SK-N-SH treated with all-trans-retinoic acid at 6 μM for 48 hours (cell line): ENCODE measurements around the gene CTBP1.

Source experiments
- ATAC-seq: fragments of 200-7000 bp; cut with Tn5 transposase; 3 replicates; pipeline ENCODE4 v1.9.1; 2020; ENCODE audit warnings: mild to moderate bottlenecking, moderate library complexity
- ARNTL ChIP-seq: fragments of 450-650 bp; formaldehyde crosslinking; IDR thresholded peaks from 2 replicates; pipeline ENCODE4 v1.5.0; 2020; ENCODE audit warnings: low read depth, mild to moderate bottlenecking, moderate library complexity, borderline replicate concordance
- BACH2 ChIP-seq: fragments of 250-450 bp; sonication (Bioruptor Pico); IDR thresholded peaks from 2 replicates; pipeline ENCODE4 v1.9.0; 2021; ENCODE audit warnings: mild to moderate bottlenecking, borderline replicate concordance
- CREB5 ChIP-seq: fragments of 250-450 bp; sonication (Bioruptor Pico); IDR thresholded peaks from 2 replicates; pipeline ENCODE4 v1.5.1; 2020; ENCODE audit warnings: low read depth, mild to moderate bottlenecking, moderate library complexity
- CSDC2 ChIP-seq: fragments of 250-450 bp; sonication (Bioruptor Pico); IDR thresholded peaks from 2 replicates; pipeline ENCODE4 v1.5.0; 2020; ENCODE audit warnings: mild to moderate bottlenecking, moderate library complexity
- ESRRG ChIP-seq: fragments of 250-450 bp; sonication (Bioruptor Pico); IDR thresholded peaks from 2 replicates; pipeline ENCODE4 v1.6.1; 2021; ENCODE audit warnings: mild to moderate bottlenecking
- GLIS3 ChIP-seq: fragments of 250-450 bp; sonication (Bioruptor Pico); IDR thresholded peaks from 2 replicates; pipeline ENCODE4 v1.5.0; 2020; ENCODE audit warnings: mild to moderate bottlenecking, moderate library complexity
- ISL1 ChIP-seq: fragments of 250-450 bp; sonication (Bioruptor Pico); IDR thresholded peaks from 2 replicates; pipeline ENCODE4 v2.1.2; 2022; ENCODE audit warnings: mild to moderate bottlenecking, moderate library complexity
- OSR1 ChIP-seq: fragments of 250-450 bp; sonication (Bioruptor Pico); IDR thresholded peaks from 2 replicates; pipeline ENCODE4 v1.8.0; 2022; ENCODE audit warnings: moderate library complexity, mild to moderate bottlenecking, inconsistent platforms
- PPARA ChIP-seq: fragments of 250-450 bp; sonication (Bioruptor Pico); IDR thresholded peaks from 2 replicates; pipeline ENCODE4 v1.5.0; 2020; ENCODE audit warnings: mild to moderate bottlenecking, borderline replicate concordance
- RARB ChIP-seq: fragments of 250-450 bp; sonication (Bioruptor Pico); IDR thresholded peaks from 2 replicates; pipeline ENCODE4 v1.8.0; 2021; ENCODE audit warnings: mild to moderate bottlenecking, moderate library complexity
- SNAI2 ChIP-seq: fragments of 250-450 bp; sonication (Bioruptor Pico); IDR thresholded peaks from 2 replicates; pipeline ENCODE4 v1.5.0; 2020; ENCODE audit warnings: mild to moderate bottlenecking, moderate library complexity
- TCF4 ChIP-seq: fragments of 250-450 bp; sonication (Bioruptor Pico); IDR thresholded peaks from 2 replicates; pipeline ENCODE4 v1.8.0; 2021; ENCODE audit warnings: mild to moderate bottlenecking, moderate library complexity, borderline replicate concordance
- ZC3H10 ChIP-seq: fragments of 250-450 bp; sonication (Bioruptor Pico); IDR thresholded peaks from 2 replicates; pipeline ENCODE4 v1.5.1; 2021; ENCODE audit warnings: mild to moderate bottlenecking, moderate library complexity
- ZFP3 ChIP-seq: fragments of 250-450 bp; sonication (Bioruptor Pico); IDR thresholded peaks from 2 replicates; pipeline ENCODE4 v1.5.0; 2020; ENCODE audit warnings: mild to moderate bottlenecking, moderate library complexity
- ZNF565 ChIP-seq: fragments of 450-650 bp; formaldehyde crosslinking; conservative IDR thresholded peaks from 2 replicates; pipeline ENCODE4 v1.5.0; 2020; ENCODE audit warnings: low read depth, mild to moderate bottlenecking, moderate library complexity
- ZNF70 ChIP-seq: fragments of 450-650 bp; formaldehyde crosslinking; IDR thresholded peaks from 2 replicates; pipeline ENCODE4 v1.5.0; 2020; ENCODE audit warnings: mild to moderate bottlenecking, moderate library complexity
- ZNF8 ChIP-seq: fragments of 450-650 bp; formaldehyde crosslinking; IDR thresholded peaks from 2 replicates; pipeline ENCODE4 v1.5.0; 2020; ENCODE audit warnings: mild to moderate bottlenecking, moderate library complexity
- TF ChIP-seq, protein P1 (sequence below): fragments of 250-450 bp; sonication (Bioruptor Pico); IDR thresholded peaks from 2 replicates; pipeline ENCODE4 v1.5.1; 2021; ENCODE audit warnings: mild to moderate bottlenecking, moderate library complexity
- TF ChIP-seq, protein P2 (sequence below): fragments of 250-450 bp; sonication (Bioruptor Pico); IDR thresholded peaks from 2 replicates; pipeline ENCODE4 v1.8.0; 2021; ENCODE audit warnings: low read depth, mild to moderate bottlenecking, moderate library complexity, borderline replicate concordance
- TF ChIP-seq, protein P3 (sequence below): fragments of 250-450 bp; sonication (Bioruptor Pico); IDR thresholded peaks from 2 replicates; pipeline ENCODE4 v1.8.0; 2020; ENCODE audit warnings: mild to moderate bottlenecking, moderate library complexity, borderline replicate concordance
- TF ChIP-seq, protein P4 (sequence below): fragments of 250-450 bp; sonication (Bioruptor Pico); IDR thresholded peaks from 2 replicates; pipeline ENCODE4 v1.5.0; 2020; ENCODE audit warnings: mild to moderate bottlenecking, moderate library complexity

CTBP1 gene

DNA sequence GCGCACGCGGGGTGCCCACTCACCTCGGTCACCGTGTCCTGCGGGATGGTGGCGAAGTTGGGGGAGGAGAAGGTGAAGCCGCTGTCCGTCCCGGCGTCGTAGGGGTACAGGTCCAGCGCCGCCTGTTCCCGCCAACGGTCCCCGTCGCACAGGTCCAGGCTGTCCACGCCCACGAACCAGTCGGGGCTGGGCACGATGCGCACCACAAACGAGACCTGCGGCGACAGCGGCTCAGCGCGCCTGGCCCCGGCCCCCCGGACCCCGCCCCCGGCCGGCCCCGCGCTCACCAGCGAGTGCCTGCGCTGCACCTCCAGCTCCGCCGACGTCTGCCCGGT, 78.0 kb downstream of the CTBP1 start:
- no peak for ATAC-seq
- TF ChIP-seq, protein P1, sequence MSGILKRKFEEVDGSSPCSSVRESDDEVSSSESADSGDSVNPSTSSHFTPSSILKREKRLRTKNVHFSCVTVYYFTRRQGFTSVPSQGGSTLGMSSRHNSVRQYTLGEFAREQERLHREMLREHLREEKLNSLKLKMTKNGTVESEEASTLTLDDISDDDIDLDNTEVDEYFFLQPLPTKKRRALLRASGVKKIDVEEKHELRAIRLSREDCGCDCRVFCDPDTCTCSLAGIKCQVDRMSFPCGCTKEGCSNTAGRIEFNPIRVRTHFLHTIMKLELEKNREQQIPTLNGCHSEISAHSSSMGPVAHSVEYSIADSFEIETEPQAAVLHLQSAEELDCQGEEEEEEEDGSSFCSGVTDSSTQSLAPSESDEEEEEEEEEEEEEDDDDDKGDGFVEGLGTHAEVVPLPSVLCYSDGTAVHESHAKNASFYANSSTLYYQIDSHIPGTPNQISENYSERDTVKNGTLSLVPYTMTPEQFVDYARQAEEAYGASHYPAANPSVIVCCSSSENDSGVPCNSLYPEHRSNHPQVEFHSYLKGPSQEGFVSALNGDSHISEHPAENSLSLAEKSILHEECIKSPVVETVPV (CRISPR knock-in tag) = no peak
- no peak for TF ChIP-seq ZFP3 (CRISPR knock-in tag)
- no peak for TF ChIP-seq ESRRG (CRISPR knock-in tag)

GRCh38 chr4:1170156-1170975, 78.6 kb downstream of the CTBP1 start:
- ATAC-seq = no peak
- no peak for TF ChIP-seq ZFP3 (CRISPR knock-in tag)
- no peak for TF ChIP-seq ZNF70
- TF ChIP-seq SNAI2 (CRISPR knock-in tag) = no peak
- TF ChIP-seq RARB = no peak
- no peak for TF ChIP-seq CSDC2
- TF ChIP-seq, protein P2, sequence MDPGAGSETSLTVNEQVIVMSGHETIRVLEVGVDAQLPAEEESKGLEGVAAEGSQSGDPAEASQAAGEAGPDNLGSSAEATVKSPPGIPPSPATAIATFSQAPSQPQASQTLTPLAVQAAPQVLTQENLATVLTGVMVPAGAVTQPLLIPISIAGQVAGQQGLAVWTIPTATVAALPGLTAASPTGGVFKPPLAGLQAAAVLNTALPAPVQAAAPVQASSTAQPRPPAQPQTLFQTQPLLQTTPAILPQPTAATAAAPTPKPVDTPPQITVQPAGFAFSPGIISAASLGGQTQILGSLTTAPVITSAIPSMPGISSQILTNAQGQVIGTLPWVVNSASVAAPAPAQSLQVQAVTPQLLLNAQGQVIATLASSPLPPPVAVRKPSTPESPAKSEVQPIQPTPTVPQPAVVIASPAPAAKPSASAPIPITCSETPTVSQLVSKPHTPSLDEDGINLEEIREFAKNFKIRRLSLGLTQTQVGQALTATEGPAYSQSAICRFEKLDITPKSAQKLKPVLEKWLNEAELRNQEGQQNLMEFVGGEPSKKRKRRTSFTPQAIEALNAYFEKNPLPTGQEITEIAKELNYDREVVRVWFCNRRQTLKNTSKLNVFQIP (CRISPR knock-in tag) = no peak
- TF ChIP-seq, protein P3, sequence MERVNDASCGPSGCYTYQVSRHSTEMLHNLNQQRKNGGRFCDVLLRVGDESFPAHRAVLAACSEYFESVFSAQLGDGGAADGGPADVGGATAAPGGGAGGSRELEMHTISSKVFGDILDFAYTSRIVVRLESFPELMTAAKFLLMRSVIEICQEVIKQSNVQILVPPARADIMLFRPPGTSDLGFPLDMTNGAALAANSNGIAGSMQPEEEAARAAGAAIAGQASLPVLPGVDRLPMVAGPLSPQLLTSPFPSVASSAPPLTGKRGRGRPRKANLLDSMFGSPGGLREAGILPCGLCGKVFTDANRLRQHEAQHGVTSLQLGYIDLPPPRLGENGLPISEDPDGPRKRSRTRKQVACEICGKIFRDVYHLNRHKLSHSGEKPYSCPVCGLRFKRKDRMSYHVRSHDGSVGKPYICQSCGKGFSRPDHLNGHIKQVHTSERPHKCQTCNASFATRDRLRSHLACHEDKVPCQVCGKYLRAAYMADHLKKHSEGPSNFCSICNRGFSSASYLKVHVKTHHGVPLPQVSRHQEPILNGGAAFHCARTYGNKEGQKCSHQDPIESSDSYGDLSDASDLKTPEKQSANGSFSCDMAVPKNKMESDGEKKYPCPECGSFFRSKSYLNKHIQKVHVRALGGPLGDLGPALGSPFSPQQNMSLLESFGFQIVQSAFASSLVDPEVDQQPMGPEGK (CRISPR knock-in tag) = no peak
- TF ChIP-seq ZNF565 (CRISPR knock-in tag) = no peak
- TF ChIP-seq TCF4 (CRISPR knock-in tag) = no peak
- no peak for TF ChIP-seq GLIS3
- TF ChIP-seq, protein P1 (CRISPR knock-in tag) = no peak
- TF ChIP-seq, protein P4, sequence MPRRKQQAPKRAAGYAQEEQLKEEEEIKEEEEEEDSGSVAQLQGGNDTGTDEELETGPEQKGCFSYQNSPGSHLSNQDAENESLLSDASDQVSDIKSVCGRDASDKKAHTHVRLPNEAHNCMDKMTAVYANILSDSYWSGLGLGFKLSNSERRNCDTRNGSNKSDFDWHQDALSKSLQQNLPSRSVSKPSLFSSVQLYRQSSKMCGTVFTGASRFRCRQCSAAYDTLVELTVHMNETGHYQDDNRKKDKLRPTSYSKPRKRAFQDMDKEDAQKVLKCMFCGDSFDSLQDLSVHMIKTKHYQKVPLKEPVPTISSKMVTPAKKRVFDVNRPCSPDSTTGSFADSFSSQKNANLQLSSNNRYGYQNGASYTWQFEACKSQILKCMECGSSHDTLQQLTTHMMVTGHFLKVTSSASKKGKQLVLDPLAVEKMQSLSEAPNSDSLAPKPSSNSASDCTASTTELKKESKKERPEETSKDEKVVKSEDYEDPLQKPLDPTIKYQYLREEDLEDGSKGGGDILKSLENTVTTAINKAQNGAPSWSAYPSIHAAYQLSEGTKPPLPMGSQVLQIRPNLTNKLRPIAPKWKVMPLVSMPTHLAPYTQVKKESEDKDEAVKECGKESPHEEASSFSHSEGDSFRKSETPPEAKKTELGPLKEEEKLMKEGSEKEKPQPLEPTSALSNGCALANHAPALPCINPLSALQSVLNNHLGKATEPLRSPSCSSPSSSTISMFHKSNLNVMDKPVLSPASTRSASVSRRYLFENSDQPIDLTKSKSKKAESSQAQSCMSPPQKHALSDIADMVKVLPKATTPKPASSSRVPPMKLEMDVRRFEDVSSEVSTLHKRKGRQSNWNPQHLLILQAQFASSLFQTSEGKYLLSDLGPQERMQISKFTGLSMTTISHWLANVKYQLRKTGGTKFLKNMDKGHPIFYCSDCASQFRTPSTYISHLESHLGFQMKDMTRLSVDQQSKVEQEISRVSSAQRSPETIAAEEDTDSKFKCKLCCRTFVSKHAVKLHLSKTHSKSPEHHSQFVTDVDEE = no peak
- no peak for TF ChIP-seq BACH2 (CRISPR knock-in tag)
- TF ChIP-seq PPARA (CRISPR knock-in tag) = no peak
- TF ChIP-seq ARNTL (CRISPR knock-in tag) = no peak
- no peak for TF ChIP-seq ZC3H10 (CRISPR knock-in tag)
- TF ChIP-seq ESRRG (CRISPR knock-in tag) = no peak
- no peak for TF ChIP-seq ZNF8 (CRISPR knock-in tag)
- TF ChIP-seq CREB5 (CRISPR knock-in tag) = no peak

DNA sequence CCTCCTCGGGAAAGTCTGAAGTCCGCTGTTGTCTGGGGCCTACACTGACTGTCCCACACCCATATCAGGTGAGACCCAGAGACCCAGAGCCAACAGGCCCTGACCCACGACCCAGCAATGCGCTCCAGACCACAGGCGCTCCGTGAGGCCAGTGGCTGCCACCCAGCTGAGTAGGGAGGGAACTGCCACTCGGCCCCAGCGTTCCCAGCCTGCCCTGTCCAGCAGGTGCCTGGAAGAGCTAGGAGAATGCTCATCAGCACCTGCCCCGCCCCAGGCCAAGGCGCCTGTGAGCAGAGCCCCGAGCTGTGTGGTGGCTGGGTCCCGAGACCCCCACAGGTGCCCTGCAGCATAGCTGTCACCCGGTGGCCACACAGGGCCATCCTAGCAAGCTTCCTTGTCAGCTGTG, 79.2 kb downstream of the CTBP1 start:
- TF ChIP-seq ZNF8 (CRISPR knock-in tag) (no peak), OSR1 (CRISPR knock-in tag) (no peak), GLIS3 (no peak), ZC3H10 (CRISPR knock-in tag) (no peak), RARB (no peak), ISL1 (no peak), ZNF70 (no peak)
- TF ChIP-seq, protein P1 (CRISPR knock-in tag) = no peak
- TF ChIP-seq, all 23 proteins: peak for 0
- no peak for ATAC-seq
